ENCODE data around the gene TRIM29. TPM values are rescaled to one million over a fixed set of nuclear protein-coding genes. Genes with fewer than 3 reads are reported as not detected.

Gene TRIM29
- total and polyA plus RNA-seq, 2 of the 13 experiments (the other 11 are each of a cell fraction or from before 2014, with no cell fraction given): 0.86 TPM

DNA sequence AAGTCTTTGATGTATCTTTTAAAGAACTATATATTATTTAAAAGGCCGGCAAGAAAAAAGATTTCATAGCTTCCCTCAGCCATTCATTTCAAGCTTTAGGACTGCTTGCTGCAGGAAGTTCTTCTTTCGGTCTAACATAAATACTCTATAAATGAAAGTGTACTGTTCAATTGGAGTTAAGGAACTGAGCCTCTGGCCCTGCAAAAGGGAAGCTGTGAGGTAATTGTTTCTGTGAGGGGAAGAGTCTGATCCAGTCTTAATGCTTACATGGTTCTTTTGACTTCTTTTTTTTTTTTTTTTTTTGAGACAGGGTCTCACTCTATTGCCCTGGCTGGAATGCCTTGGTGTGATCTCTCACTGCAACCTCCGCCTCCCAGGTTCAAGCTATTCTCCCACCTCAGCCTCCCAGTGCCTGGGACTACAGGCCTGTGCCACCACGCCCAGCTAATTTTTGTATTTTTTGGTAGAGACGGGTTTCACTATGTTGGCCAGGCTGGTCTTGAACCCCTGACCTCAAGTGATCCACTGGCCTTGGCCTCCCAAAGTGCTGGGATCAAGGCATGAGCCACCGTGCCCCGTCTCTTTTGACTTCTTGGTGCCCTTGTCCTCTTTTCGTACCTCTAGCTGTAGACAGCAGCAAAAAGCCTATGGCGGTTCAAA, 4.7 kb upstream of the TRIM29 start:
- no peak overlapping the region for H3K4me3 ChIP-seq (replicated peaks in 1 of 3; ENCODE audit: insufficient read depth in 1 of 3, low read depth in 2 of 3, low read length in 3 of 3)
- CTCF ChIA-PET (ENCODE audit: low intra/inter-chr PET ratio, low total read pairs): no interaction called here
- no peaks in the 10 kb centered on the region for H4K20me1 ChIP-seq (ENCODE audit: insufficient read depth, low read length)
- in situ Hi-C loops (cut with HindIII; ENCODE audit: extremely low pct_ligation_motif_present, low pct_unique_long_range_greater_than_20kb) (no loop called here), intact Hi-C loops (cut with micrococcal nuclease; ENCODE audit: unreplicated experiment) (no loop called here)
- H3K79me2 ChIP-seq (ENCODE audit: insufficient read depth, low read length): no peaks in the 10 kb centered on the region
- ATAC-seq (no peak), DNase-seq (ENCODE audit: low spot score) (no peak), FAIRE-seq (no peak)
- POLR2A ChIA-PET: no interaction called here
- H2AFZ ChIP-seq (ENCODE audit: low read length): no peak overlapping the region
- WGBS (ENCODE audit: low lambda C conversion rate): 41% methylated on average over 9 of the region's 9 CpGs
- H3K4me2 ChIP-seq (ENCODE audit: low read depth, low read length): no peak overlapping the region
- no peak overlapping the region for H3K9ac ChIP-seq (ENCODE audit: insufficient read depth, low read depth, low read length)
- H3K9me3 ChIP-seq (ENCODE audit: low read length): no peaks in the 10 kb centered on the region
- BruUV-seq (replicated peaks): no TSS peak
- H3K4me1 ChIP-seq (ENCODE audit: insufficient read depth, low read length): no peaks in the 10 kb centered on the region
- no peak overlapping the region for H3K27ac ChIP-seq (ENCODE audit: extremely low read length, insufficient read depth, low read length)
- H3K36me3 ChIP-seq (replicated peaks in 1 of 2; ENCODE audit: control insufficient read depth in 1 of 2, insufficient read depth in 2 of 2, low read length in 2 of 2): no peaks in the 10 kb centered on the region
- TF ChIP-seq, protein P1, sequence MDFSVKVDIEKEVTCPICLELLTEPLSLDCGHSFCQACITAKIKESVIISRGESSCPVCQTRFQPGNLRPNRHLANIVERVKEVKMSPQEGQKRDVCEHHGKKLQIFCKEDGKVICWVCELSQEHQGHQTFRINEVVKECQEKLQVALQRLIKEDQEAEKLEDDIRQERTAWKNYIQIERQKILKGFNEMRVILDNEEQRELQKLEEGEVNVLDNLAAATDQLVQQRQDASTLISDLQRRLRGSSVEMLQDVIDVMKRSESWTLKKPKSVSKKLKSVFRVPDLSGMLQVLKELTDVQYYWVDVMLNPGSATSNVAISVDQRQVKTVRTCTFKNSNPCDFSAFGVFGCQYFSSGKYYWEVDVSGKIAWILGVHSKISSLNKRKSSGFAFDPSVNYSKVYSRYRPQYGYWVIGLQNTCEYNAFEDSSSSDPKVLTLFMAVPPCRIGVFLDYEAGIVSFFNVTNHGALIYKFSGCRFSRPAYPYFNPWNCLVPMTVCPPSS (IDR thresholded peaks at IDR 0.05): no peak
- TF ChIP-seq NR2C2 (CRISPR knock-in tag; IDR thresholded peaks at IDR 0.05; ENCODE audit: borderline replicate concordance): no peak
- no peak for TF ChIP-seq ZNF121 (CRISPR knock-in tag; IDR thresholded peaks at IDR 0.05)
- TF ChIP-seq ATAD3A (CRISPR knock-in tag; IDR thresholded peaks at IDR 0.05): no peak
- no peak for TF ChIP-seq HDAC1 (CRISPR knock-in tag; IDR thresholded peaks at IDR 0.05)
- no peak for TF ChIP-seq RBAK (CRISPR knock-in tag; IDR thresholded peaks at IDR 0.05)
- no peak for TF ChIP-seq ZMYM3 (CRISPR knock-in tag; IDR thresholded peaks at IDR 0.05)
- TF ChIP-seq ZNF33A (CRISPR knock-in tag; IDR thresholded peaks at IDR 0.05; ENCODE audit: borderline replicate concordance): no peak
- H3K27me3 ChIP-seq (ENCODE audit: control insufficient read depth in 1 of 2, insufficient read depth in 2 of 2, low read length in 2 of 2): peaks cover 6 to 42% of the 10 kb centered on the region in 2 experiments; a peak in 3 of 5 replicates

Data from HepG2 (cell line).